Upper lobe of right lung (tissue), 1 donor: ENCODE results near the gene MMP28. TPM values are rescaled to one million over a fixed set of nuclear protein-coding genes. Genes with fewer than 3 reads are reported as not detected.

ENCODE experiments used
- ATAC-seq: fragments of 200-7000 bp; cut with Tn5 transposase; one replicate; pipeline ENCODE4 v1.9.1; 2020; ENCODE audit warnings: mild to moderate bottlenecking, moderate library complexity
- DNase-seq: peaks from one replicate; pipeline ENCODE4 v3.0.0-alpha.2; 2020
- H3K27ac ChIP-seq: fragments of 200-600 bp; one replicate; pipeline ENCODE4 v1.8.0; 2022
- H3K27me3 ChIP-seq: fragments of 200-600 bp; one replicate; pipeline ENCODE4 v1.8.0; 2022; ENCODE audit warnings: mild to moderate bottlenecking
- H3K36me3 ChIP-seq: fragments of 200-600 bp; one replicate; pipeline ENCODE4 v1.8.0; 2022
- H3K4me1 ChIP-seq: fragments of 200-600 bp; one replicate; pipeline ENCODE4 v1.8.0; 2022
- H3K4me3 ChIP-seq: fragments of 200-600 bp; one replicate; pipeline ENCODE4 v1.8.0; 2022; ENCODE audit warnings: mild to moderate bottlenecking
- H3K9me3 ChIP-seq: fragments of 200-600 bp; one replicate; pipeline ENCODE4 v1.8.0; 2022
- CTCF ChIP-seq: fragments of 200-600 bp; IDR thresholded peaks from one replicate; pipeline ENCODE4 v1.8.0; 2022; ENCODE audit warnings: antibody characterized with exemption
- intact Hi-C: fragments of 100-400 bp; cut with DNase I; formaldehyde crosslinking; loops from one replicate; pipeline ENCODE4 v1.11.0; 2022
- total RNA-seq: library from RNA; stranded (reverse); fragmentation: NEBNext Ultra II Directional; extraction: Animal tissue kit (Norgen Biotek cat#: 25700); gene quantifications from one replicate; pipeline ENCODE4 v1.2.1, GENCODE V29; 2021
- donor health status: DM: no; HTN: yes; CAD: no; lungs with severe emphysema.

The MMP28 gene
- total RNA-seq, 1 donor from 2014 or later = 55.6 TPM

GRCh38 chr17:35807371-35808144 lies 12.1 kb upstream of the MMP28 start:
- no peaks in the 10 kb centered on the region for H3K36me3 ChIP-seq
- ATAC-seq = no peak
- peaks cover 40% of the 10 kb centered on the region for H3K4me1 ChIP-seq
- no peaks in the 10 kb centered on the region for H3K27me3 ChIP-seq
- no peak for TF ChIP-seq CTCF
- intact Hi-C loops = loop anchor here (5.0 kb wide), 1 partner anchor 40 kb away; no protein-coding TSS in a partner anchor
- H3K4me3 ChIP-seq = no peak overlapping the region
- no peaks in the 10 kb centered on the region for H3K9me3 ChIP-seq
- H3K27ac ChIP-seq = no peak overlapping the region
- no peak for DNase-seq

- peak; percentile 75 for ATAC-seq
- intact Hi-C loops = loop anchor here (5.0 kb wide), 1 partner anchor 37 kb away; no protein-coding TSS in a partner anchor
- no peak for DNase-seq
Observed at GRCh38 chr17:35804658-35805192, 9.3 kb upstream of the MMP28 start.

DNA sequence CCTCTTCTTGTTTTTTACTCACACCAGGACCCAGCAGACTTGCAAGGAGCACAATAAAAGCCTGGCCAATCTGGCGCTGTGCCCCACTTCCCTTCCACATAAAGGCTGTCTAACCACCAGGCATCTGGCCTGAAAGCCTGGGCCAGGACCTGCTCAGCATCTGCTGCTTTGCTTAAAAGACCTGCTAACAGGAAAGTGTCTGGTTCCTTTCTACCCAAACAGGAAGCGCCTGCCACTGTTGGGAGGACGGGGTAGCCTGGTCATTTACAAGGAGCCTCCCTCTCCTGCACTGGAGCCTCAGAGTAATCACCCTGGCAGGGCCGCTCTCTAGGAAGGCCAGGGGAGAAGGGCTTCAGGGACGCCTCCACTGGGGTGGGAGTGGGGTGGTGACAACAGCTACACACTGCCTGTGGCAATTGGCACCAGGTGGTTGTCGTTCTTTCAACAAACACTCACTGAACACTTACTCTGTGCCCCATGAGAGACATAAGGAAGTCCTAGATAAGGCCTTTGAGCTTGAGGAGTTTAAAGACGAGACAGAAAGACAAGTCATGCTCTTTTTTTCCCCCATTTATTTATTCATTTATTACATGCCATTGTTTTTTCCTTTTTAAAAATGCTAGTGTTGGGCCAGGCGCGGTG lies 6.3 kb upstream of the MMP28 start:
- H3K36me3 ChIP-seq = no peaks in the 10 kb centered on the region
- H3K4me1 ChIP-seq = peaks cover 45% of the 10 kb centered on the region
- H3K27ac ChIP-seq = peak overlapping the region; percentile 67
- DNase-seq (peak; percentile 75), ATAC-seq (peak; percentile 48)
- H3K4me3 ChIP-seq = no peak overlapping the region
- no peaks in the 10 kb centered on the region for H3K9me3 ChIP-seq
- intact Hi-C loops = no loop called here
- peaks cover 5% of the 10 kb centered on the region for H3K27me3 ChIP-seq
- TF ChIP-seq CTCF = no peak

More at GRCh38 chr17:35804658-35805192, 9.3 kb upstream of the MMP28 start:
- peaks cover 44% of the 10 kb centered on the region for H3K4me1 ChIP-seq
- no peak overlapping the region for H3K4me3 ChIP-seq
- peak; percentile 85 for TF ChIP-seq CTCF
- H3K27me3 ChIP-seq = no peaks in the 10 kb centered on the region
- no peak overlapping the region for H3K27ac ChIP-seq
- H3K36me3 ChIP-seq = no peaks in the 10 kb centered on the region
- H3K9me3 ChIP-seq = no peaks in the 10 kb centered on the region

- TF ChIP-seq CTCF = no peak
- peak; percentile 65 for ATAC-seq
- peaks cover 6% of the 10 kb centered on the region for H3K27me3 ChIP-seq
- DNase-seq = peak; percentile 88
- H3K27ac ChIP-seq = peak overlapping the region; percentile 17
- H3K36me3 ChIP-seq = no peaks in the 10 kb centered on the region
- H3K9me3 ChIP-seq = no peaks in the 10 kb centered on the region
- peaks cover 53% of the 10 kb centered on the region for H3K4me1 ChIP-seq
- intact Hi-C loops = no loop called here
- H3K4me3 ChIP-seq = no peak overlapping the region
Observed at GRCh38 chr17:35799942-35800341, 4.5 kb upstream of the MMP28 start.

DNA sequence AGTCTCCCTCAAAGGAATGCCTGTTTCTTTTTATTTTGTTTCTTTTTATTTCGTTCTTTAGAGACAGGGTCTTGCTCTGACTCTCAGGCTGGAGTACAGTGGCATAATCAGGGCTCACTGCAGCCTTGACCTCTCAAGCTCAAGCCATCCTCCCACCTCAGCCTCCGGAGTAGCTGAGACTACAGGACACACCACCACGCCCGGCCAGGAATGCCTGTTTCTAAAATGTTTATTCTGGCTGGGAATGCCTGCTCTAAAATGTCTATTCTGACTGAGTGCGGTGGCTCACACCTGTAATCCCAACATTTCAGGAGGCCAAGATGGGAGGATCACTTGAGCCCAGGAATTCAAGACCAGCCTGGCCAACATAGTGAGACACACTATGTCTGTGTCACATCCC lies 2.5 kb upstream of the MMP28 start:
- intact Hi-C loops = no loop called here
- no peak for TF ChIP-seq CTCF

More for the DNA sequence above, 2.5 kb upstream of the MMP28 start:
- no peaks in the 10 kb centered on the region for H3K36me3 ChIP-seq
- peaks cover 48% of the 10 kb centered on the region for H3K4me1 ChIP-seq
- no peak overlapping the region for H3K27ac ChIP-seq
- H3K27me3 ChIP-seq = peaks cover 11% of the 10 kb centered on the region
- no peak overlapping the region for H3K4me3 ChIP-seq
- H3K9me3 ChIP-seq = no peaks in the 10 kb centered on the region
- no peak for ATAC-seq
- no peak for DNase-seq
